Endodermal cell (in vitro differentiated cells): ENCODE measurements around the gene MOCS1. TPM values are rescaled to one million over a fixed set of nuclear protein-coding genes. Genes with fewer than 3 reads are reported as not detected.

Experiments
- DNase-seq: peaks from one replicate; pipeline ENCODE4 v3.0.0-alpha.2; 2017
- H3K27ac ChIP-seq: 2 replicates; pipeline ENCODE4 v1.5.1; 2013; ENCODE audit warnings: mild to moderate bottlenecking, low read depth, low read length, moderate library complexity
- H3K27me3 ChIP-seq: 2 replicates; pipeline ENCODE4 v1.6.1; 2013; ENCODE audit warnings: mild to moderate bottlenecking, low read length, moderate library complexity; ENCODE audit not compliant: insufficient read depth, control insufficient read depth, poor library complexity, severe bottlenecking
- H3K36me3 ChIP-seq: 2 replicates; pipeline ENCODE4 v1.7.0; 2013; ENCODE audit warnings: mild to moderate bottlenecking, low read length, moderate library complexity; ENCODE audit not compliant: control insufficient read depth, insufficient read depth
- H3K4me1 ChIP-seq: one replicate; pipeline ENCODE4 v1.7.0; 2013; ENCODE audit warnings: low read length; ENCODE audit not compliant: control insufficient read depth, insufficient read depth
- H3K4me3 ChIP-seq: 2 replicates; pipeline ENCODE4 v1.5.1; 2013; ENCODE audit warnings: mild to moderate bottlenecking, low read length, moderate library complexity
- H3K9ac ChIP-seq: 2 replicates; pipeline ENCODE4 v1.6.1; 2013; ENCODE audit warnings: mild to moderate bottlenecking, low read length, moderate library complexity; ENCODE audit not compliant: poor library complexity, severe bottlenecking; ENCODE audit errors: extremely low read depth
- H3K9me3 ChIP-seq: 2 replicates; pipeline ENCODE4 v1.6.1; 2013; ENCODE audit warnings: mild to moderate bottlenecking, low read length, moderate library complexity; ENCODE audit not compliant: control insufficient read depth
- H3K27ac Mint-ChIP-seq: 2 replicates; pipeline ENCODE4 v1.8.0; 2020; ENCODE audit warnings: mixed read lengths
- H3K27me3 Mint-ChIP-seq: 2 replicates; pipeline ENCODE4 v1.8.0; 2021; ENCODE audit warnings: mild to moderate bottlenecking, mixed read lengths; ENCODE audit not compliant: insufficient read depth
- H3K36me3 Mint-ChIP-seq: 2 replicates; pipeline ENCODE4 v1.8.0; 2020; ENCODE audit warnings: low read depth, mixed read lengths
- H3K4me1 Mint-ChIP-seq: 2 replicates; pipeline ENCODE4 v1.8.0; 2020; ENCODE audit warnings: mixed read lengths
- H3K4me3 Mint-ChIP-seq: 2 replicates; pipeline ENCODE4 v1.8.0; 2020; ENCODE audit warnings: mild to moderate bottlenecking, moderate library complexity, mixed read lengths
- H3K9me3 Mint-ChIP-seq: 2 replicates; pipeline ENCODE4 v1.8.0; 2020; ENCODE audit warnings: mild to moderate bottlenecking, mixed read lengths
- WGBS, 2 experiments: methylation state at CpG; one replicate each; pipeline versions ENCODE4 v1.1.5 to v1.1.7; 2013; ENCODE audit warnings: missing lambda C conversion rate in 2 of 2, mixed read lengths in 1 of 2; ENCODE audit not compliant: insufficient coverage in 1 of 2, insufficient read length in 1 of 2; 5-methylcytosine and 5-hydroxymethylcytosine counted together
- total RNA-seq, 2 donors: library from RNA; stranded (reverse); fragmentation: NEBNext Ultra II Directional in 1 of 2; extraction: Animal tissue kit (Norgen Biotek cat#: 25700) in 1 of 2; gene quantifications; 2 replicates in 1 of 2; 3 replicates in 1 of 2; pipeline ENCODE4 v1.2.1, GENCODE V29; 2021
- TF ChIP-seq, protein P1 (sequence below): fragments of 200-600 bp; sonication (generic); conservative IDR thresholded peaks from 2 replicates; pipeline ENCODE4 v1.5.0; 2021; ENCODE audit warnings: antibody characterized with exemption, mild to moderate bottlenecking

The MOCS1 gene
- total RNA-seq, 2 donors from 2014 or later: 8.7 to 11.3 TPM

DNA sequence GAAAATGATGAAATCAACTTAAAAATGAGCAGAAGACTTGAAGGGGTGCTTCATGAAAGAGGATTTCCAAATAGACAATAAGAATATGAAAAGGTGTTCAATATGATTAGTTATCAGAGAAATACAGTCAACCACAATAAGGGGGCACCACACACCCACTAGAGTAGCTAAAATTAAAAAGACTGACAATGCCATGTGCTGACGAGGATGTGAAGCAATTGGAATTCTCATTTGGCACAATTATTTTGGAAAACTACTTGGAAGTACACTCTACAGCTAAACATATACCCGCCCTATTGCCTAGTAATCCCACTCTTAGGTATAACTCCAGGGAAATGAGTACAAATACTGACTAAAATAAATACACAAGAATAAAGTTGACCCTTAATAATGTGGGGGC is 45.0 kb downstream of the MOCS1 start:
- H3K27ac Mint-ChIP-seq: no peak overlapping the region
- TF ChIP-seq, protein P1, sequence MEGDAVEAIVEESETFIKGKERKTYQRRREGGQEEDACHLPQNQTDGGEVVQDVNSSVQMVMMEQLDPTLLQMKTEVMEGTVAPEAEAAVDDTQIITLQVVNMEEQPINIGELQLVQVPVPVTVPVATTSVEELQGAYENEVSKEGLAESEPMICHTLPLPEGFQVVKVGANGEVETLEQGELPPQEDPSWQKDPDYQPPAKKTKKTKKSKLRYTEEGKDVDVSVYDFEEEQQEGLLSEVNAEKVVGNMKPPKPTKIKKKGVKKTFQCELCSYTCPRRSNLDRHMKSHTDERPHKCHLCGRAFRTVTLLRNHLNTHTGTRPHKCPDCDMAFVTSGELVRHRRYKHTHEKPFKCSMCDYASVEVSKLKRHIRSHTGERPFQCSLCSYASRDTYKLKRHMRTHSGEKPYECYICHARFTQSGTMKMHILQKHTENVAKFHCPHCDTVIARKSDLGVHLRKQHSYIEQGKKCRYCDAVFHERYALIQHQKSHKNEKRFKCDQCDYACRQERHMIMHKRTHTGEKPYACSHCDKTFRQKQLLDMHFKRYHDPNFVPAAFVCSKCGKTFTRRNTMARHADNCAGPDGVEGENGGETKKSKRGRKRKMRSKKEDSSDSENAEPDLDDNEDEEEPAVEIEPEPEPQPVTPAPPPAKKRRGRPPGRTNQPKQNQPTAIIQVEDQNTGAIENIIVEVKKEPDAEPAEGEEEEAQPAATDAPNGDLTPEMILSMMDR: no peak
- Histone ChIP-seq H3K27me3 (no peaks in the 10 kb centered on the region), H3K9me3 (no peaks in the 10 kb centered on the region), H3K4me1 (peaks cover 7% of the 10 kb centered on the region), H3K27ac (no peak overlapping the region), H3K9ac (no peak overlapping the region), H3K4me3 (no peak overlapping the region), H3K36me3 (no peaks in the 10 kb centered on the region)
- H3K4me1 Mint-ChIP-seq: peaks cover 12% of the 10 kb centered on the region
- no peak for DNase-seq
- no peak overlapping the region for H3K4me3 Mint-ChIP-seq
- no peaks in the 10 kb centered on the region for H3K27me3 Mint-ChIP-seq
- WGBS, 2 experiments: 83 to 100% methylated on average over 1 to 2 of the region's 2 CpGs
- H3K9me3 Mint-ChIP-seq: no peaks in the 10 kb centered on the region
- no peaks in the 10 kb centered on the region for H3K36me3 Mint-ChIP-seq

DNA sequence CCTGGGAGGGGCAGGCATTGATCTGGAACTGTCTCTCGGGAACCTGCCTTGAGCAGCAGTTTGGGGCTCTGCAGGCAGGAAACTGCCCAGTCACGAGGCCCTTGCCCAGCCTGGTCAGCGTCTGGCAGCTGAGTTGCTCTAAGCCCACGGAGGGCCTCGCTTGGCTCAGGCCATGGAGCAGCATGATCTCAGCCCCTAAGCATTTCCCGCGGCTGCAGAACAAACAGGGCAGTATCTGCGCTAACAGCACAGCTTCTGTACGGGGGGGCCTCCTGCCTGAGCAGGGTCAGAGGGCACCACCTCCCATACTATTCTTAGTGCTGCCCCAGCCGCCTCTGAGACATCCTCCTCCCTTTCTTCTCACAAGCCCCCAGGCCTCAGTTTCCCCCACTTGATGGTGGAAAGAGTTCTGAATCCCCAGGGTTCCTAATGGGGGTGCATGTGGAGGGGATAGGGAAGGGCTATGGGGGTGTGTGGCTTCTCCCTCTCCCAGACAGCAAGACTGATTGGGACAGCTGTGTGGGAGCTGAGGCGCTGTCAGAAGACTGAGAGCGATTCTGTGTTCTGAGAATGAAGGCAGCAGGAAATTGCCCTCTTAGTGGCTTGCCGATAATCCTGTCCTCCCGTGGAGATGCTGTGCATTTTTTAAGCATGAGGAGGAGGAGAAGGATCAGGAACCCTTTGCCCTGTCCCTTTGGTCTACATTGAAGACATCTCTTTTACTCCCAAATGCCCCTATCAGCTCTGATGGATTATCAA is 46.4 kb downstream of the MOCS1 start:
- Mint-ChIP-seq H3K27me3 (no peaks in the 10 kb centered on the region), H3K27ac (peak overlapping the region; percentile 70), H3K4me1 (peaks cover 12% of the 10 kb centered on the region), H3K4me3 (no peak overlapping the region), H3K9me3 (no peaks in the 10 kb centered on the region), H3K36me3 (no peaks in the 10 kb centered on the region)
- Histone ChIP-seq H3K9ac (no peak overlapping the region), H3K36me3 (no peaks in the 10 kb centered on the region), H3K9me3 (no peaks in the 10 kb centered on the region), H3K27ac (peak overlapping the region; percentile 76), H3K27me3 (no peaks in the 10 kb centered on the region), H3K4me3 (no peak overlapping the region), H3K4me1 (peaks cover 7% of the 10 kb centered on the region)
- WGBS, 2 experiments: 60 to 79% methylated on average over 4 to 14 of the region's 14 CpGs
- TF ChIP-seq, protein P1: no peak
- DNase-seq: peak; percentile 73

DNA sequence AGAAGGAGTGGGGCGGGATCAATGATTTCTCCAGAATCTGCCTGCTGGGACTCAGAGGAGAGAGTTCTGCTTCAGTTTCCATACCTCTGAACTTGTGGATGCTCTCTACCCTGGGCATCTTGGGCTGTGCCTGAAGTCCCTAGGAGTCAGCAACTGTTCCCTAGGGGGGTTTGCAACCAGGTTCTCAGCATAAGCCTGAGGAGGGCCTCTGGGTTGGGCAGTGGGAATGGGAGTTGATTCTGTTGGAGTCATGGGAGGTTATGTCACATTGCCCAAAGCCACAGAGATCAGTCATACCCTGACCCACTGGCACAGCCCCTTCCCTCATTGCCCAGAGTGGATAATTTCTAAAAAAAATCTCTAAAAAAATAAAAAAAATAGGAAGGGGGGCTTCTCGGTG is 47.4 kb downstream of the MOCS1 start:
- Histone ChIP-seq H3K4me3 (no peak overlapping the region), H3K9me3 (no peaks in the 10 kb centered on the region), H3K9ac (no peak overlapping the region), H3K4me1 (peaks cover 7% of the 10 kb centered on the region), H3K27me3 (no peaks in the 10 kb centered on the region), H3K27ac (no peak overlapping the region), H3K36me3 (no peaks in the 10 kb centered on the region)
- Mint-ChIP-seq H3K27ac (no peak overlapping the region), H3K36me3 (no peaks in the 10 kb centered on the region), H3K4me1 (peaks cover 12% of the 10 kb centered on the region), H3K9me3 (no peaks in the 10 kb centered on the region), H3K27me3 (no peaks in the 10 kb centered on the region), H3K4me3 (no peak overlapping the region)
- TF ChIP-seq, protein P1: no peak
- 64% methylated on average over 2 of the region's 2 CpGs for WGBS, 2 experiments
- no peak for DNase-seq
